ENCODE results near the gene UNC13A.

GRCh38 chr19:17735410-17735809 is 47.3 kb upstream of the UNC13A start:
- TF ChIP-seq, protein P1, sequence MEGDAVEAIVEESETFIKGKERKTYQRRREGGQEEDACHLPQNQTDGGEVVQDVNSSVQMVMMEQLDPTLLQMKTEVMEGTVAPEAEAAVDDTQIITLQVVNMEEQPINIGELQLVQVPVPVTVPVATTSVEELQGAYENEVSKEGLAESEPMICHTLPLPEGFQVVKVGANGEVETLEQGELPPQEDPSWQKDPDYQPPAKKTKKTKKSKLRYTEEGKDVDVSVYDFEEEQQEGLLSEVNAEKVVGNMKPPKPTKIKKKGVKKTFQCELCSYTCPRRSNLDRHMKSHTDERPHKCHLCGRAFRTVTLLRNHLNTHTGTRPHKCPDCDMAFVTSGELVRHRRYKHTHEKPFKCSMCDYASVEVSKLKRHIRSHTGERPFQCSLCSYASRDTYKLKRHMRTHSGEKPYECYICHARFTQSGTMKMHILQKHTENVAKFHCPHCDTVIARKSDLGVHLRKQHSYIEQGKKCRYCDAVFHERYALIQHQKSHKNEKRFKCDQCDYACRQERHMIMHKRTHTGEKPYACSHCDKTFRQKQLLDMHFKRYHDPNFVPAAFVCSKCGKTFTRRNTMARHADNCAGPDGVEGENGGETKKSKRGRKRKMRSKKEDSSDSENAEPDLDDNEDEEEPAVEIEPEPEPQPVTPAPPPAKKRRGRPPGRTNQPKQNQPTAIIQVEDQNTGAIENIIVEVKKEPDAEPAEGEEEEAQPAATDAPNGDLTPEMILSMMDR (IDR thresholded peaks at IDR 0.05; ENCODE audit: extremely low read depth in 1 of 2, insufficient read depth in 1 of 2, low read depth in 1 of 2, low read length in 2 of 2) = no peak
- TF ChIP-seq POLR2A (IDR thresholded peaks at IDR 0.05; ENCODE audit: low read depth, low read length) (no peak), POLR2AphosphoS5 (IDR thresholded peaks at IDR 0.05; ENCODE audit: insufficient read depth, low read depth, low read length) (no peak), EZH2 (IDR thresholded peaks at IDR 0.05; ENCODE audit: borderline replicate concordance, low read depth, low read length, severe bottlenecking) (no peak), GATA2 (IDR thresholded peaks at IDR 0.05; ENCODE audit: insufficient read depth, insufficient read length, low read depth, low read length) (no peak), JUN (IDR thresholded peaks at IDR 0.05; ENCODE audit: borderline replicate concordance, insufficient read depth, insufficient read length, low read depth) (no peak)
- TF ChIP-seq, protein P2, sequence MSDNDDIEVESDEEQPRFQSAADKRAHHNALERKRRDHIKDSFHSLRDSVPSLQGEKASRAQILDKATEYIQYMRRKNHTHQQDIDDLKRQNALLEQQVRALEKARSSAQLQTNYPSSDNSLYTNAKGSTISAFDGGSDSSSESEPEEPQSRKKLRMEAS (IDR thresholded peaks at IDR 0.05; ENCODE audit: insufficient read depth, insufficient read length) = no peak

Data from endothelial cell of umbilical vein (primary cell).